Measurements from ENCODE around the gene ARHGAP45. TPM values are rescaled to one million over a fixed set of nuclear protein-coding genes. Genes with fewer than 3 reads are reported as not detected.

ARHGAP45 gene
- total and polyA plus RNA-seq, 9 of the 15 experiments (the other 6 are each of a cell fraction or from before 2014, with no cell fraction given): 0.08 to 22.1 (median 4.2) TPM

DNA sequence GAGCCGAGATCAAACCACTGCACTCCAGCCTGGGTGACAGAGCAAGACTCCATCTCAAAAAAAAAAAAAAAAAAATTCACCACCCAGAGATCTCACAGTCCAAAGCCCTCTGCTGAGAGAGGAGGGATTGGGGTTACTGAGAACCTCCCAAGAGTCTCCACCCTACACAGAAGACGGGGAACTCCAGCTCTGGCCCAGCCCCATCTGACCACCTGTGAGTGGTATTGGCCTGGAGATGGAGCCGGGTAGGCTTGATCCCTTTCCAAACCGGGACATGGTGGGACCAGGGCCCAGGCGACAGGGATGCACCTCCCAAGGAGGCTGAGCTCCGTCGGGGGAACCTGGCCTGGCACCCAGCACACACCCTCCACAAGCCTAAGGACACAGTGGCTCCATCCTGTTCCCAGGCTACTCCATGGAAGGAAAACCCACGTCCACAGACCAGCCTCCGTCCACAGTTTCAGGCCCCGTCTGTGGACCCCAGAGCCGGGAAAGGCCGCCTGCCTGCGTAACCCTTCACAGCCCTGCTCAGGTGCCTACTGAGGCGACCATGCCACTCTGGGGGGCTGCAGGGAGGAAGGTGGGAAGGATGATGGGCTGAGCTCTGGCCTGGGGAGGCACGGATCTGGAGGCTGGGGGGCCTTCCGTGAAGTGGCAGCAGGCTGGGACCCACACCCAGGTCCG, 47.9 kb upstream of the ARHGAP45 start (continued):
- TF ChIP-seq, protein P1, sequence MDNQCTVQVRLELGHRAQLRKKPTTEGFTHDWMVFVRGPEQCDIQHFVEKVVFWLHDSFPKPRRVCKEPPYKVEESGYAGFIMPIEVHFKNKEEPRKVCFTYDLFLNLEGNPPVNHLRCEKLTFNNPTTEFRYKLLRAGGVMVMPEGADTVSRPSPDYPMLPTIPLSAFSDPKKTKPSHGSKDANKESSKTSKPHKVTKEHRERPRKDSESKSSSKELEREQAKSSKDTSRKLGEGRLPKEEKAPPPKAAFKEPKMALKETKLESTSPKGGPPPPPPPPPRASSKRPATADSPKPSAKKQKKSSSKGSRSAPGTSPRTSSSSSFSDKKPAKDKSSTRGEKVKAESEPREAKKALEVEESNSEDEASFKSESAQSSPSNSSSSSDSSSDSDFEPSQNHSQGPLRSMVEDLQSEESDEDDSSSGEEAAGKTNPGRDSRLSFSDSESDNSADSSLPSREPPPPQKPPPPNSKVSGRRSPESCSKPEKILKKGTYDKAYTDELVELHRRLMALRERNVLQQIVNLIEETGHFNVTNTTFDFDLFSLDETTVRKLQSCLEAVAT (IDR thresholded peaks at IDR 0.05): no peak
- TF ChIP-seq ZNF384 (IDR thresholded peaks at IDR 0.05; ENCODE audit: low read depth, low read length): 0 out of 2 replicates have a peak, but pooled peaks have one; percentile 17
- TF ChIP-seq ZC3H11A (IDR thresholded peaks at IDR 0.05; ENCODE audit: low read depth, low read length): no peak
- no peak for TF ChIP-seq SRSF1 (IDR thresholded peaks at IDR 0.05; ENCODE audit: low read depth, low read length)
- TF ChIP-seq, protein P2, sequence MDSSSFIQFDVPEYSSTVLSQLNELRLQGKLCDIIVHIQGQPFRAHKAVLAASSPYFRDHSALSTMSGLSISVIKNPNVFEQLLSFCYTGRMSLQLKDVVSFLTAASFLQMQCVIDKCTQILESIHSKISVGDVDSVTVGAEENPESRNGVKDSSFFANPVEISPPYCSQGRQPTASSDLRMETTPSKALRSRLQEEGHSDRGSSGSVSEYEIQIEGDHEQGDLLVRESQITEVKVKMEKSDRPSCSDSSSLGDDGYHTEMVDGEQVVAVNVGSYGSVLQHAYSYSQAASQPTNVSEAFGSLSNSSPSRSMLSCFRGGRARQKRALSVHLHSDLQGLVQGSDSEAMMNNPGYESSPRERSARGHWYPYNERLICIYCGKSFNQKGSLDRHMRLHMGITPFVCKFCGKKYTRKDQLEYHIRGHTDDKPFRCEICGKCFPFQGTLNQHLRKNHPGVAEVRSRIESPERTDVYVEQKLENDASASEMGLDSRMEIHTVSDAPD (CRISPR knock-in tag; IDR thresholded peaks at IDR 0.05): no peak
- TF ChIP-seq, protein P3, sequence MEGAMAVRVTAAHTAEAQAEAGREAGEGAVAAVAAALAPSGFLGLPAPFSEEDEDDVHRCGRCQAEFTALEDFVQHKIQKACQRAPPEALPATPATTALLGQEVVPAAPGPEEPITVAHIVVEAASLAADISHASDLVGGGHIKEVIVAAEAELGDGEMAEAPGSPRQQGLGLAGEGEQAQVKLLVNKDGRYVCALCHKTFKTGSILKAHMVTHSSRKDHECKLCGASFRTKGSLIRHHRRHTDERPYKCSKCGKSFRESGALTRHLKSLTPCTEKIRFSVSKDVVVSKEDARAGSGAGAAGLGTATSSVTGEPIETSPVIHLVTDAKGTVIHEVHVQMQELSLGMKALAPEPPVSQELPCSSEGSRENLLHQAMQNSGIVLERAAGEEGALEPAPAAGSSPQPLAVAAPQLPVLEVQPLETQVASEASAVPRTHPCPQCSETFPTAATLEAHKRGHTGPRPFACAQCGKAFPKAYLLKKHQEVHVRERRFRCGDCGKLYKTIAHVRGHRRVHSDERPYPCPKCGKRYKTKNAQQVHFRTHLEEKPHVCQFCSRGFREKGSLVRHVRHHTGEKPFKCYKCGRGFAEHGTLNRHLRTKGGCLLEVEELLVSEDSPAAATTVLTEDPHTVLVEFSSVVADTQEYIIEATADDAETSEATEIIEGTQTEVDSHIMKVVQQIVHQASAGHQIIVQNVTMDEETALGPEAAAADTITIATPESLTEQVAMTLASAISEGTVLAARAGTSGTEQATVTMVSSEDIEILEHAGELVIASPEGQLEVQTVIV (CRISPR knock-in tag; IDR thresholded peaks at IDR 0.05; ENCODE audit: borderline replicate concordance): no peak
